GM10266 (cell line): ENCODE data around the gene RGS17.

Experiments used
- DNase-seq: peaks from one replicate; pipeline ENCODE4 v3.0.0; 2012; ENCODE audit errors: extremely low spot score
- TF ChIP-seq, protein P1 (sequence below): IDR thresholded peaks from 2 replicates; pipeline ENCODE4 v1.5.1; 2012; ENCODE audit warnings: mild to moderate bottlenecking, low read depth; ENCODE audit not compliant: control insufficient read depth, insufficient read depth; ENCODE audit errors: missing control alignments

RGS17 gene

DNA sequence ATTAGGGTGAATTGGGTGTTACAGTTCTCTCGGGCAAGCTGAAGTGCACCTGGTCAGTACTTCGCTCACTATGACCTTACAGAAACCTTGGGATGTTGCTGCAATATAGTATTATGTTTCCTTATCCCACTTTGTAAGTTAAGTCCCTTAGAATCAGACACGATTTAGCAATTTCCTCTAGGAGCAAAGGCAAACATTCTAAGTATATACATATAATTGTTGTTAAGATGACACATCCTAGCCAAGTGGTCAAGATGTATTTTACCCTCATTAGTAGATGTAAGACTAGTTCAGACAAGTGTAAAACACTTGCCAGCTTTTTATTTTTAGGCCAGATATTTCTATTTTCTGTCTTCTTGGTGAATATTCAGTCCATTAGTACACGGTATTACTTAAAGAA is 31.1 kb upstream of the RGS17 start:
- TF ChIP-seq, protein P1, sequence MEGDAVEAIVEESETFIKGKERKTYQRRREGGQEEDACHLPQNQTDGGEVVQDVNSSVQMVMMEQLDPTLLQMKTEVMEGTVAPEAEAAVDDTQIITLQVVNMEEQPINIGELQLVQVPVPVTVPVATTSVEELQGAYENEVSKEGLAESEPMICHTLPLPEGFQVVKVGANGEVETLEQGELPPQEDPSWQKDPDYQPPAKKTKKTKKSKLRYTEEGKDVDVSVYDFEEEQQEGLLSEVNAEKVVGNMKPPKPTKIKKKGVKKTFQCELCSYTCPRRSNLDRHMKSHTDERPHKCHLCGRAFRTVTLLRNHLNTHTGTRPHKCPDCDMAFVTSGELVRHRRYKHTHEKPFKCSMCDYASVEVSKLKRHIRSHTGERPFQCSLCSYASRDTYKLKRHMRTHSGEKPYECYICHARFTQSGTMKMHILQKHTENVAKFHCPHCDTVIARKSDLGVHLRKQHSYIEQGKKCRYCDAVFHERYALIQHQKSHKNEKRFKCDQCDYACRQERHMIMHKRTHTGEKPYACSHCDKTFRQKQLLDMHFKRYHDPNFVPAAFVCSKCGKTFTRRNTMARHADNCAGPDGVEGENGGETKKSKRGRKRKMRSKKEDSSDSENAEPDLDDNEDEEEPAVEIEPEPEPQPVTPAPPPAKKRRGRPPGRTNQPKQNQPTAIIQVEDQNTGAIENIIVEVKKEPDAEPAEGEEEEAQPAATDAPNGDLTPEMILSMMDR: no peak
- DNase-seq: no peak

GRCh38 chr6:153160221-153160620 is 29.1 kb upstream of the RGS17 start:
- TF ChIP-seq, protein P1: no peak
- DNase-seq: no peak

- TF ChIP-seq, protein P1: no peak
- no peak for DNase-seq
Observed at GRCh38 chr6:153150752-153151440, 19.8 kb upstream of the RGS17 start.

DNA sequence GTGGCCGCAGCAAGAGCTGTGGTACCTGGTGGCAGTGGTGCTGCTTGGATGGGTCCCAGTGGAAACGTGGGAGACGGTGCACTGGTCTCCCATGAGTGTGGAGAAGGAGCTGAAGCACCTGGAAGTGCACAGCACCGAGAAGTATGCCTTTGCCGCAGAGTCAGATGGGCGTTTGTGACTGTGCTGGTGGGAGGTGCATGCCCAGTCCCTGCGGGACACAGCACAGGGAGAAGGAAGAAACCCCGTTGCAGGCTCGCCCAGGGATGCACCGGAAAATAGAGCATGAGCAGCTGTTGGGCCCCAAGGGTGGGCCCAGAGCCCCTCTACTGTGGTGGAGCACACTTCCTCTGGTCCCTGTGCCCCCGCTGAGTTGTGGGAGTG is 19.3 kb upstream of the RGS17 start:
- TF ChIP-seq, protein P1: no peak
- no peak for DNase-seq

- TF ChIP-seq, protein P1: no peak
- no peak for DNase-seq
Observed at GRCh38 chr6:153149891-153150290, 18.8 kb upstream of the RGS17 start.

- TF ChIP-seq, protein P1: no peak
- no peak for DNase-seq
Observed at GRCh38 chr6:153146413-153146812, 15.3 kb upstream of the RGS17 start.

GRCh38 chr6:153145591-153145990 is 14.5 kb upstream of the RGS17 start:
- TF ChIP-seq, protein P1: no peak
- no peak for DNase-seq
